CD14-positive monocyte (primary cell): ENCODE results near the gene MTMR12. TPM values are rescaled to one million over a fixed set of nuclear protein-coding genes. Genes with fewer than 3 reads are reported as not detected.
A peak's percentile ranks its signal among the peaks of the same experiment; 100 is the strongest.

Experiments used
- DNase-seq, 3 donors: peaks; one replicate each; pipeline ENCODE4 v3.0.0-alpha.2; 2011 to 2022
- H2AFZ ChIP-seq: 2 replicates; pipeline ENCODE4 v1.6.0; 2012; ENCODE audit warnings: mild to moderate bottlenecking, low read depth, low read length, inconsistent platforms; ENCODE audit not compliant: insufficient read depth, poor library complexity, severe bottlenecking
- H3K27ac ChIP-seq, 2 donors: 1 replicate in 1 of 2; 2 replicates in 1 of 2; pipeline ENCODE4 v1.5.1; 2012 to 2013; ENCODE audit warnings: low read length in 2 of 2, control low read depth in 1 of 2, inconsistent platforms in 1 of 2, low read depth in 1 of 2, mild to moderate bottlenecking in 1 of 2
- H3K27me3 ChIP-seq, 2 donors: one replicate each; pipeline versions ENCODE4 v1.6.0 to v1.6.1; 2011 to 2013; ENCODE audit warnings: low read length in 2 of 2; ENCODE audit not compliant: control insufficient read depth in 2 of 2, insufficient read depth in 2 of 2
- H3K36me3 ChIP-seq, 2 donors: replicated peaks in 1 of 2; 1 replicate in 1 of 2; 2 replicates in 1 of 2; pipeline versions ENCODE4 v1.5.1 to v1.6.1; 2012 to 2013; ENCODE audit warnings: low read length in 2 of 2, control low read depth in 1 of 2, inconsistent platforms in 1 of 2, mild to moderate bottlenecking in 1 of 2; ENCODE audit not compliant: insufficient read depth in 2 of 2, control insufficient read depth in 1 of 2
- H3K4me1 ChIP-seq, 2 donors: 1 replicate in 1 of 2; 2 replicates in 1 of 2; pipeline versions ENCODE4 v1.5.1 to v1.6.1; 2012 to 2013; ENCODE audit warnings: low read length in 2 of 2, control low read depth in 1 of 2, inconsistent platforms in 1 of 2, mild to moderate bottlenecking in 1 of 2, moderate library complexity in 1 of 2; ENCODE audit not compliant: insufficient read depth in 2 of 2, control insufficient read depth in 1 of 2
- H3K4me2 ChIP-seq: replicated peaks from 2 replicates; pipeline ENCODE3; 2012; ENCODE audit warnings: low read length, moderate library complexity, mild to moderate bottlenecking; ENCODE audit not compliant: poor library complexity, severe bottlenecking; ENCODE audit errors: extremely low read depth
- H3K4me3 ChIP-seq, 3 experiments: fragments of 200-600 bp in 1 of 3; sonication (generic) in 1 of 3; replicated peaks in 1 of 3; 1 replicate in 2 of 3; 2 replicates in 1 of 3; pipeline ENCODE4 v1.5.1; 2011 to 2013; ENCODE audit warnings: low read length in 3 of 3, mild to moderate bottlenecking in 3 of 3, control low read depth in 2 of 3, low read depth in 2 of 3, inconsistent platforms in 1 of 3, moderate library complexity in 1 of 3
- H3K79me2 ChIP-seq: 2 replicates; pipeline ENCODE4 v1.6.0; 2012; ENCODE audit warnings: mild to moderate bottlenecking, control low read depth, inconsistent platforms, low read length, moderate library complexity; ENCODE audit not compliant: insufficient read depth
- H3K9ac ChIP-seq: 2 replicates; pipeline ENCODE4 v1.6.0; 2017; ENCODE audit warnings: low read length, mild to moderate bottlenecking; ENCODE audit not compliant: insufficient read depth, poor library complexity, severe bottlenecking
- H3K9me3 ChIP-seq, 2 donors: replicated peaks in 1 of 2; 1 replicate in 1 of 2; 2 replicates in 1 of 2; pipeline versions ENCODE4 v1.5.1 to v1.6.1; 2012 to 2013; ENCODE audit warnings: low read length in 2 of 2, control low read depth in 1 of 2; ENCODE audit not compliant: control insufficient read depth in 1 of 2, insufficient read depth in 1 of 2
- H4K20me1 ChIP-seq: 2 replicates; pipeline ENCODE4 v1.6.0; 2012; ENCODE audit warnings: mild to moderate bottlenecking, low read length, control low read depth, moderate library complexity; ENCODE audit not compliant: insufficient read depth
- H3K27ac Mint-ChIP-seq, 7 donors: one replicate each; pipeline ENCODE4 v1.8.0; 2020; ENCODE audit warnings: mild to moderate bottlenecking in 7 of 7, mixed read lengths in 7 of 7, moderate library complexity in 6 of 7, inconsistent platforms in 2 of 7
- H3K27me3 Mint-ChIP-seq, 3 donors: one replicate each; pipeline ENCODE4 v1.8.0; 2021 to 2022; ENCODE audit warnings: low read depth in 3 of 3, mild to moderate bottlenecking in 3 of 3, mixed read lengths in 3 of 3, moderate library complexity in 3 of 3, inconsistent platforms in 1 of 3
- H3K36me3 Mint-ChIP-seq, 2 donors: one replicate each; pipeline ENCODE4 v1.8.0; 2020; ENCODE audit warnings: mixed read lengths in 2 of 2, inconsistent platforms in 1 of 2, mild to moderate bottlenecking in 1 of 2
- H3K4me1 Mint-ChIP-seq: one replicate; pipeline ENCODE4 v1.8.0; 2020; ENCODE audit warnings: mild to moderate bottlenecking, mixed read lengths
- H3K4me3 Mint-ChIP-seq, 2 donors: one replicate each; pipeline ENCODE4 v1.8.0; 2020; ENCODE audit warnings: mild to moderate bottlenecking in 2 of 2, mixed read lengths in 2 of 2, moderate library complexity in 1 of 2
- H3K9me3 Mint-ChIP-seq, 7 donors: one replicate each; pipeline ENCODE4 v1.8.0; 2020 to 2022; ENCODE audit warnings: mixed read lengths in 7 of 7, mild to moderate bottlenecking in 6 of 7, moderate library complexity in 6 of 7, inconsistent platforms in 2 of 7
- WGBS: methylation state at CpG from one replicate; pipeline ENCODE4 v1.1.5; 2013; ENCODE audit warnings: missing lambda C conversion rate; ENCODE audit not compliant: insufficient coverage; 5-methylcytosine and 5-hydroxymethylcytosine counted together
- intact Hi-C, 2 donors: fragments of 100-400 bp; cut with micrococcal nuclease; formaldehyde crosslinking; loops; one replicate each; pipeline versions ENCODE4 v1.15.0 to v1.15.1; 2023
- polyA plus RNA-seq, 3 donors: library from polyadenylated mRNA; depleted of rRNA in 1 of 3; unstranded in 2 of 3; stranded (reverse) in 1 of 3; fragments of 300-500 nt in 2 of 3; fragments of >200 nt in 1 of 3; fragmentation: Illumina TruSeq in 2 of 3; gene quantifications; 1 replicate in 2 of 3; 2 replicates in 1 of 3; pipeline ENCODE4 v1.2.3, GENCODE V29; 2012 to 2021
- TF ChIP-seq, protein P1 (sequence below): fragments of 200-600 bp; IDR thresholded peaks from one replicate; pipeline ENCODE4 v1.8.0; 2022; ENCODE audit warnings: antibody characterized with exemption, mild to moderate bottlenecking

MTMR12 gene
- polyA plus RNA-seq, 3 donors: 10.3 to 19.0 (median 17.3) TPM

- peaks cover 78 to 96% of the 10 kb centered on the region in 2 donors for H3K36me3 ChIP-seq
- DNase-seq: no peak
- WGBS: no CpG with 5 or more reads among the region's 4 CpGs
- H3K27ac ChIP-seq: no peak overlapping the region
- Mint-ChIP-seq H3K4me1 (peaks cover 7% of the 10 kb centered on the region), H3K27me3 (peaks cover 0 to 1% (median 0%) of the 10 kb centered on the region in 3 donors), H3K27ac (no peak overlapping the region), H3K36me3 (peaks cover 76 to 93% of the 10 kb centered on the region in 2 donors), H3K9me3 (peaks cover 0 to 5% (median 0%) of the 10 kb centered on the region in 7 donors), H3K4me3 (no peak overlapping the region)
- TF ChIP-seq, protein P1, sequence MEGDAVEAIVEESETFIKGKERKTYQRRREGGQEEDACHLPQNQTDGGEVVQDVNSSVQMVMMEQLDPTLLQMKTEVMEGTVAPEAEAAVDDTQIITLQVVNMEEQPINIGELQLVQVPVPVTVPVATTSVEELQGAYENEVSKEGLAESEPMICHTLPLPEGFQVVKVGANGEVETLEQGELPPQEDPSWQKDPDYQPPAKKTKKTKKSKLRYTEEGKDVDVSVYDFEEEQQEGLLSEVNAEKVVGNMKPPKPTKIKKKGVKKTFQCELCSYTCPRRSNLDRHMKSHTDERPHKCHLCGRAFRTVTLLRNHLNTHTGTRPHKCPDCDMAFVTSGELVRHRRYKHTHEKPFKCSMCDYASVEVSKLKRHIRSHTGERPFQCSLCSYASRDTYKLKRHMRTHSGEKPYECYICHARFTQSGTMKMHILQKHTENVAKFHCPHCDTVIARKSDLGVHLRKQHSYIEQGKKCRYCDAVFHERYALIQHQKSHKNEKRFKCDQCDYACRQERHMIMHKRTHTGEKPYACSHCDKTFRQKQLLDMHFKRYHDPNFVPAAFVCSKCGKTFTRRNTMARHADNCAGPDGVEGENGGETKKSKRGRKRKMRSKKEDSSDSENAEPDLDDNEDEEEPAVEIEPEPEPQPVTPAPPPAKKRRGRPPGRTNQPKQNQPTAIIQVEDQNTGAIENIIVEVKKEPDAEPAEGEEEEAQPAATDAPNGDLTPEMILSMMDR: no peak
- H3K9me3 ChIP-seq: no peaks in the 10 kb centered on the region
- H3K4me3 ChIP-seq: no peak overlapping the region
- intact Hi-C loops: no loop called here
- H2AFZ ChIP-seq: no peak overlapping the region
- no peaks in the 10 kb centered on the region for H3K27me3 ChIP-seq
- H3K79me2 ChIP-seq: no peaks in the 10 kb centered on the region
- H3K9ac ChIP-seq: no peak overlapping the region
- no peaks in the 10 kb centered on the region for H4K20me1 ChIP-seq
- peaks cover 0 to 3% of the 10 kb centered on the region in 2 donors for H3K4me1 ChIP-seq
- H3K4me2 ChIP-seq: no peak overlapping the region
These were observed 49.1 kb downstream of the MTMR12 start for GRCh38 chr5:32263684-32264083.

GRCh38 chr5:32261198-32261597 lies 51.5 kb downstream of the MTMR12 start:
- no peaks in the 10 kb centered on the region for H4K20me1 ChIP-seq
- H3K9me3 Mint-ChIP-seq: peaks cover 0 to 5% (median 0%) of the 10 kb centered on the region in 7 donors
- H3K27ac Mint-ChIP-seq: peak overlapping the region in 5 of 7 donors; percentile 2 to 83 (median 65)
- TF ChIP-seq, protein P1: no peak
- peaks cover 0 to 3% of the 10 kb centered on the region in 2 donors for H3K4me1 ChIP-seq
- intact Hi-C loops: no loop called here
- no peak overlapping the region for H3K4me3 ChIP-seq
- 26% methylated on average over 2 of the region's 2 CpGs for WGBS
- peaks cover 0 to 1% (median 0%) of the 10 kb centered on the region in 3 donors for H3K27me3 Mint-ChIP-seq
- no peaks in the 10 kb centered on the region for H3K79me2 ChIP-seq
- H3K36me3 ChIP-seq: peaks cover 67 to 87% of the 10 kb centered on the region in 2 donors
- H3K4me1 Mint-ChIP-seq: peaks cover 7% of the 10 kb centered on the region
- H3K27me3 ChIP-seq: no peaks in the 10 kb centered on the region
- H3K27ac ChIP-seq: no peak overlapping the region
- no peak overlapping the region for H2AFZ ChIP-seq
- H3K9ac ChIP-seq: no peak overlapping the region
- peaks cover 75 to 92% of the 10 kb centered on the region in 2 donors for H3K36me3 Mint-ChIP-seq
- H3K4me3 Mint-ChIP-seq: no peak overlapping the region
- DNase-seq: no peak
- H3K9me3 ChIP-seq: no peaks in the 10 kb centered on the region
- H3K4me2 ChIP-seq: no peak overlapping the region
